Measurements from ENCODE around the gene CTNNA2.

The CTNNA2 gene

DNA sequence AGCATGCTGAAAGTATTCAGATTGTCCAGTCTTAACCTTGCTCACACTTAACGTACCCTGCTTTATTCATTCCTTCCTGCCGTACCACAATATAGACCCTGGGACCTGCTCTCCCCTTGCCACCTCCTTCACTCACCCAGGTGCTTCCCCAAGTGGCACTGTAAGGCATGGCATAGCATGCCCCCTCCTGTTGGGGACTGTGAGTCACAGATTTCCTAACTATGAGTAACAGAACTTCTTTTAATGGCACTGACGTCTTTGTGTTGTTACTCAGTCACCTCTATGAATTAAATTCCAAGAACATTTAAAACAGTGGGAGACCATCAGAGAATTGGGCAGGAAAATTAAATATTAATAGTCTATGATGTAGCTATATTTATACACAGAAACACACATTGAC is 117.2 kb downstream of the CTNNA2 start:
- no peak overlapping the region for H3K27ac ChIP-seq (ENCODE audit: low read length)
- H3K79me2 ChIP-seq (ENCODE audit: insufficient read depth, low read length): no peaks in the 10 kb centered on the region
- H3K9me3 ChIP-seq (ENCODE audit: insufficient read depth, low read length, severe bottlenecking): no peaks in the 10 kb centered on the region
- no peak overlapping the region for H3K4me3 ChIP-seq (ENCODE audit: low read depth in 1 of 2, low read length in 2 of 2)
- H3K27me3 ChIP-seq (ENCODE audit: insufficient read depth, low read length, poor library complexity): no peaks in the 10 kb centered on the region
- H4K20me1 ChIP-seq (ENCODE audit: insufficient read depth, low read length): no peaks in the 10 kb centered on the region
- no peaks in the 10 kb centered on the region for H3K4me1 ChIP-seq (ENCODE audit: insufficient read depth, low read length)
- no peak overlapping the region for H3K9ac ChIP-seq (ENCODE audit: low read depth, low read length)
- H3K36me3 ChIP-seq (ENCODE audit: insufficient read depth, low read length): no peaks in the 10 kb centered on the region
- no peak for DNase-seq
- no peak overlapping the region for H2AFZ ChIP-seq (ENCODE audit: low read depth, low read length)
- no peak overlapping the region for H3K4me2 ChIP-seq (ENCODE audit: insufficient read depth, low read length)
- no peak for TF ChIP-seq EZH2 (IDR thresholded peaks at IDR 0.05; ENCODE audit: borderline replicate concordance, low read depth, low read length, severe bottlenecking)
- TF ChIP-seq, protein P1, sequence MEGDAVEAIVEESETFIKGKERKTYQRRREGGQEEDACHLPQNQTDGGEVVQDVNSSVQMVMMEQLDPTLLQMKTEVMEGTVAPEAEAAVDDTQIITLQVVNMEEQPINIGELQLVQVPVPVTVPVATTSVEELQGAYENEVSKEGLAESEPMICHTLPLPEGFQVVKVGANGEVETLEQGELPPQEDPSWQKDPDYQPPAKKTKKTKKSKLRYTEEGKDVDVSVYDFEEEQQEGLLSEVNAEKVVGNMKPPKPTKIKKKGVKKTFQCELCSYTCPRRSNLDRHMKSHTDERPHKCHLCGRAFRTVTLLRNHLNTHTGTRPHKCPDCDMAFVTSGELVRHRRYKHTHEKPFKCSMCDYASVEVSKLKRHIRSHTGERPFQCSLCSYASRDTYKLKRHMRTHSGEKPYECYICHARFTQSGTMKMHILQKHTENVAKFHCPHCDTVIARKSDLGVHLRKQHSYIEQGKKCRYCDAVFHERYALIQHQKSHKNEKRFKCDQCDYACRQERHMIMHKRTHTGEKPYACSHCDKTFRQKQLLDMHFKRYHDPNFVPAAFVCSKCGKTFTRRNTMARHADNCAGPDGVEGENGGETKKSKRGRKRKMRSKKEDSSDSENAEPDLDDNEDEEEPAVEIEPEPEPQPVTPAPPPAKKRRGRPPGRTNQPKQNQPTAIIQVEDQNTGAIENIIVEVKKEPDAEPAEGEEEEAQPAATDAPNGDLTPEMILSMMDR (IDR thresholded peaks at IDR 0.05; ENCODE audit: borderline replicate concordance, extremely low read depth, low read length, poor library complexity, severe bottlenecking): no peak
- no peak for ATAC-seq (ENCODE audit: insufficient read depth, low read depth)

DNA sequence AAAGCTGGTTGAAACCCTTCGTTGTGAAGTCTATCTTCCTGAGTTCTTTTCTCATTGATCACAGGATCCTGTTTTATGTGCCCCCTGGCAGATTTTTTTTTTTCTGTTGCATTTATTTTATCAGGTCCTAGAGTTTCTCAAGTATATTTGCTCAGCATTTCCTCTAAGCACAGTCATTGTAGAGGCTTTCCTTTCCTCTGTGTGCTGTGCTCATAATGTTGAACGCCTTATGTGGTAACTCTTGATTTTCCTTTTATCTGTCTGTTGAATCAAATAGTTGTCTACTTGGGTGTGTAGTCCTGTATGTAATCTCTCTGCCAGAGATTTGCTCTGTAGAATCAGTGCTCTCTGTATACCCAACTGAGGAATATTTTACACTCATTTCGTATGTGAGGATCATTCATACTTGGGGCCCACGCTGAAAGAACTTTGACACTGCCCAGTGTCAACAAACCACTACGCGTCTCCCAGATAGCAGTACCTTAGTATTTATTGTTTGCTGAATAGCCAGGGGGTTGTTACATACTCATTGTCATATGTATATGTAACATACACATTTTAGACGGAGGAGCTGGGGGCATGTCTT is 118.2 kb downstream of the CTNNA2 start:
- H3K4me3 ChIP-seq (ENCODE audit: low read depth in 1 of 2, low read length in 2 of 2): no peak overlapping the region
- no peak for ATAC-seq (ENCODE audit: insufficient read depth, low read depth)
- no peaks in the 10 kb centered on the region for H3K79me2 ChIP-seq (ENCODE audit: insufficient read depth, low read length)
- no peaks in the 10 kb centered on the region for H3K36me3 ChIP-seq (ENCODE audit: insufficient read depth, low read length)
- no peak overlapping the region for H3K27ac ChIP-seq (ENCODE audit: low read length)
- H4K20me1 ChIP-seq (ENCODE audit: insufficient read depth, low read length): no peaks in the 10 kb centered on the region
- H3K4me1 ChIP-seq (ENCODE audit: insufficient read depth, low read length): no peaks in the 10 kb centered on the region
- H2AFZ ChIP-seq (ENCODE audit: low read depth, low read length): no peak overlapping the region
- DNase-seq: no peak
- TF ChIP-seq EZH2 (IDR thresholded peaks at IDR 0.05; ENCODE audit: borderline replicate concordance, low read depth, low read length, severe bottlenecking): no peak
- TF ChIP-seq, protein P1 (IDR thresholded peaks at IDR 0.05; ENCODE audit: borderline replicate concordance, extremely low read depth, low read length, poor library complexity, severe bottlenecking): no peak
- H3K27me3 ChIP-seq (ENCODE audit: insufficient read depth, low read length, poor library complexity): no peaks in the 10 kb centered on the region
- no peak overlapping the region for H3K9ac ChIP-seq (ENCODE audit: low read depth, low read length)
- H3K9me3 ChIP-seq (ENCODE audit: insufficient read depth, low read length, severe bottlenecking): no peaks in the 10 kb centered on the region
- H3K4me2 ChIP-seq (ENCODE audit: insufficient read depth, low read length): no peak overlapping the region

DNA sequence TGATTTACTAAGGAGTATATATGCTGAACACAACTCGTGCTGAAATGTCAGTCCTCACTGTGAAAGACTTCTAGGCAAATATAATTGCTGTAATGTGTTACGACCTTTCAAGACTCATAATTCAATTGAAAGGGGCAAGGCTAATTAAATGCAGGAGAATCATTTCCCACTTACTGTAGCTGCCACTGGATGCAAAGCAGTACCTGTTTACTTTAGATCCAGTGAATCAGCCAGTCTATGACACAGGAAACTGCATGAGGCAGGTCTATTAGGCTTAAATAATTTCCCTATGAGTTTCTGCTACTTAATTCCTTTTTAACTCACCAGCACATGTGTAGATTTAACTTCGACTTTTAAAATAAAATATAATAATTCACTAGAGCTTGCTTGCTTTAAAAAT is 125.6 kb downstream of the CTNNA2 start:
- DNase-seq: no peak
- Histone ChIP-seq H3K4me2 (ENCODE audit: insufficient read depth, low read length) (no peak overlapping the region), H2AFZ (ENCODE audit: low read depth, low read length) (no peak overlapping the region), H3K9me3 (ENCODE audit: insufficient read depth, low read length, severe bottlenecking) (no peaks in the 10 kb centered on the region), H4K20me1 (ENCODE audit: insufficient read depth, low read length) (no peaks in the 10 kb centered on the region), H3K36me3 (ENCODE audit: insufficient read depth, low read length) (no peaks in the 10 kb centered on the region), H3K27me3 (ENCODE audit: insufficient read depth, low read length, poor library complexity) (no peaks in the 10 kb centered on the region), H3K79me2 (ENCODE audit: insufficient read depth, low read length) (no peaks in the 10 kb centered on the region), H3K9ac (ENCODE audit: low read depth, low read length) (no peak overlapping the region), H3K4me3 (ENCODE audit: low read depth in 1 of 2, low read length in 2 of 2) (no peak overlapping the region), H3K4me1 (ENCODE audit: insufficient read depth, low read length) (no peaks in the 10 kb centered on the region), H3K27ac (ENCODE audit: low read length) (no peak overlapping the region)
- TF ChIP-seq, protein P1 (IDR thresholded peaks at IDR 0.05; ENCODE audit: borderline replicate concordance, extremely low read depth, low read length, poor library complexity, severe bottlenecking): no peak
- TF ChIP-seq EZH2 (IDR thresholded peaks at IDR 0.05; ENCODE audit: borderline replicate concordance, low read depth, low read length, severe bottlenecking): no peak
- ATAC-seq (ENCODE audit: insufficient read depth, low read depth): no peak

DNA sequence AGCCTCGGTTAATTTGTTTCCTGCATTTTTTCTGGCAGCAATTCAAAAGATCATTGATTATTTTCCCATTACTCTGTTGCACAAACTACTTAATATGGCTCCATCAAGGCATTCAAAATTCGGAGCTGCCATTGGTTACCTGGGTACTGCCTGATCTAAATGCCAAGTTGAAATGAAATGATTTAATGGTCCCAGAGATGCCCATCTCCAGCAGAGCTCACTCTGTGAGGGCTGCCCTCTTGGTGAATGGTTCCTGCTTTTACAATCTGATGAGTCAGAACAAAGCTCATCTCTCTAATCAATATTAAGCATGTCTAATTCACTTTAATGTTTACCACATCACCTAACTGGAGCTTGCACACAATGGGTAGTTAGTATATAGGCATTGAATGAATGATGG is 126.1 kb downstream of the CTNNA2 start:
- Histone ChIP-seq H3K27ac (ENCODE audit: low read length) (no peak overlapping the region), H3K27me3 (ENCODE audit: insufficient read depth, low read length, poor library complexity) (no peaks in the 10 kb centered on the region), H3K4me2 (ENCODE audit: insufficient read depth, low read length) (no peak overlapping the region), H4K20me1 (ENCODE audit: insufficient read depth, low read length) (no peaks in the 10 kb centered on the region), H3K4me1 (ENCODE audit: insufficient read depth, low read length) (no peaks in the 10 kb centered on the region), H3K9ac (ENCODE audit: low read depth, low read length) (no peak overlapping the region), H2AFZ (ENCODE audit: low read depth, low read length) (no peak overlapping the region), H3K36me3 (ENCODE audit: insufficient read depth, low read length) (no peaks in the 10 kb centered on the region), H3K79me2 (ENCODE audit: insufficient read depth, low read length) (no peaks in the 10 kb centered on the region), H3K9me3 (ENCODE audit: insufficient read depth, low read length, severe bottlenecking) (no peaks in the 10 kb centered on the region), H3K4me3 (ENCODE audit: low read depth in 1 of 2, low read length in 2 of 2) (no peak overlapping the region)
- no peak for TF ChIP-seq EZH2 (IDR thresholded peaks at IDR 0.05; ENCODE audit: borderline replicate concordance, low read depth, low read length, severe bottlenecking)
- TF ChIP-seq, protein P1 (IDR thresholded peaks at IDR 0.05; ENCODE audit: borderline replicate concordance, extremely low read depth, low read length, poor library complexity, severe bottlenecking): no peak
- ATAC-seq (ENCODE audit: insufficient read depth, low read depth): no peak
- no peak for DNase-seq
